ENCODE data around the gene ROPN1.

Gene ROPN1

GRCh38 chr3:123941542-123941941 lies 50.4 kb downstream of the ROPN1 start:
- no peak for DNase-seq

DNA sequence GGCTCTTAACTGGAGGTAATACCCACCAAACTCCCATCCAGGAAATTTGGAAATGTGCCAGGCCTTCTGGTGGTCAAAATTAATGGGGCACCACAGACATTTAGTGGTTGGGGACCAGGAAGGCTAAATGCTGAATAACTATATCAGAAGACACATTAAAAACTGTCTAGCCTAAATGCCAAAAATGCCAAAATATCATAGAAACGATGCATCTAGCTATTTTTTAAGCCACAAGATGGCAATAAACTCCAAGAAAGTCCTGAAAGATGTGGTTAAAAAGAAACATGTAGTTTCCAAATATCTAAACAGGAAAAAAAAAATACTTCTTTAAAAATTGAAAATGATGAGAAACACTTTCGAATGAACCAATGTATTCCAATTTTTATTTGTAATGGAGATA lies 50.8 kb downstream of the ROPN1 start:
- no peak for DNase-seq

DNA sequence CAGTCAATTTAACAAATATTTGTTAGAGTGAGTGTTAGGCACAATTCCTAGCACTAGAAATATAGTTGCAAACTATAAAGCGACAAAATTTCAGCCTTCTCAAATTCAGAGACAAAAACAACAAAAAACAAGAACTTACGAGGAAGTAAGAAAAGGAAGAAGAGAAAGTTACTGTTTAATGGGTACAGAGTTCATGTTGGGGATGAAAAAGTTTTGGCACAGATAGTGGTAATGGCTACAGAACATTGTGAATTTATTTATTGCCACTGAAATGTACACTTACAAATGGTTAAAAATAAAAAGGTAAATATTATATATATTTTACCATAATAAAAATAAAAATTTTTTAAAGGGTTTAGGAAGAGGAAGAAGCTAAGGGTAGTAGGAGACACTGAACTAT lies 52.2 kb downstream of the ROPN1 start:
- no peak for DNase-seq

- no peak for DNase-seq
These were observed 55.5 kb downstream of the ROPN1 start for GRCh38 chr3:123936400-123936799.

- DNase-seq: no peak
These were observed 56.1 kb downstream of the ROPN1 start for GRCh38 chr3:123935830-123936229.

- DNase-seq: no peak
These were observed 57.7 kb downstream of the ROPN1 start for GRCh38 chr3:123934250-123934649.

- DNase-seq: no peak
These were observed 61.5 kb downstream of the ROPN1 start for GRCh38 chr3:123930445-123930844.

DNA sequence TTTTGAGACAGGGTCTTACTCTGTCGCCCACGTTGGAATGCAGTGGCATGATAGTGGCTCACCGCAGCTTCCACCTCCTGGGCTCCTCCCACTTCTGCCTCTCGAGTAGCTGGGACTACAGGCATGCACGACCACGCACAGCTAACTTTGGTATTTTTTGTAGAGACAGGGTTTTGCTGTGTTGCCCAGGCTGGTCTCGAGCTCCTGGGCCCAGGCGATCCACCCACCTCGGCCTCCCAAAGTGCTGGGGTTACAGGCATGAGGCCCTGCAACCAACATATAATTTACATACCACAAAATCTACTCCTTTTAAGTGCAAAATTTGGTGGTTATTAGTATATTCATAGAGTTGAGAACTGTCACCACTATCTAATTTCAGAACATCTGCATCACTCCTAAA lies 62.6 kb downstream of the ROPN1 start:
- DNase-seq: no peak

- no peak for DNase-seq
These were observed 65.5 kb downstream of the ROPN1 start for GRCh38 chr3:123926396-123926795.

DNA sequence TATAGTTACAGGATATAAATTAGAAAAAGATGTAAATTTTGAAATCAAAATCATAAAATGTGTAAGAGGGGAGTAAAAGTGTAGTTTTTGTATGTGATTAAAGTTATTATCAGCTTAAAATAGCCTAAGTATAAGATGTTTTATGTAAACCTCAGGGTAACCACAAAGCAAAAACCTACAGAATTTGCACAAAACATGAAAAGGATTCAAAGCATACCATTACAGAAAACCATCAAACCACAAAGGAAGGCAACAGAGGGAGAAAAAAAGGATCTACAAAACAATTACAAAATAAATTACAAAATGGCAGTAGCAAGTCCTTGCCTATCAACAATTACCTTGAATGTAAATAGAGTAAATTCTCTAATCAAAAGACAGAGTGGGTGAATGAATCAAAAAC lies 71.1 kb downstream of the ROPN1 start:
- DNase-seq: no peak

- DNase-seq: no peak
These were observed 71.5 kb downstream of the ROPN1 start for GRCh38 chr3:123920383-123920782.

DNA sequence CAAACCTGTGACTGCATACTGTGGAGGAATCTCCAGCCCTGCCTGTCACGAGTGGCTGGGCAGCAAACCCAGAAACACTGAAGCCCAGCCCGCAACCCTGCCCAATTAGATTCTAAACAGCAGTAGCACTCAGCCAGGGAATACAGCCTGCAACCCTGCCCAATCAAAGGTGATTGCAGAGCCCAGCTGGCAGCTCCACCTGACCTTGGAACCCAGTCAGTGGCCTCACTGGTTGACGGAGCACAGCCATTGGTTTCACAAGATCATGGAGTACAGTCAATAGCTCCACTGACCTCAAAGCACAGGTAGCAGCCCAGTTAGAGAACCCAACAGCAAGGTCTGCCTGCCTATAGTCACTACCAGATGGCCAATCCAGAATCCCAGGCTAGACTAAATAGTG lies 72.6 kb downstream of the ROPN1 start:
- no peak for DNase-seq
